ENCODE data around the gene RBM19. TPM values are rescaled to one million over a fixed set of nuclear protein-coding genes. Genes with fewer than 3 reads are reported as not detected.

The RBM19 gene
- total RNA-seq, 1 experiment from 2014 or later: 61.7 TPM

GRCh38 chr12:113870890-113871289 lies 95.2 kb downstream of the RBM19 start:
- ChIA-PET POLR2A (ENCODE audit: unreplicated experiment) (no interaction called here), CTCF (no interaction called here)
- H3K27me3 ChIP-seq (ENCODE audit: low read length): no peaks in the 10 kb centered on the region
- H3F3A ChIP-seq (ENCODE audit: low read length, unreplicated experiment): no peaks in the 10 kb centered on the region
- H3K9me2 ChIP-seq (replicated peaks; ENCODE audit: low read length): no peaks in the 10 kb centered on the region
- ATAC-seq (no peak), DNase-seq (no peak)
- no peak overlapping the region for H3K9ac ChIP-seq (ENCODE audit: low read length)
- TF ChIP-seq EZH2phosphoT487 (IDR thresholded peaks at IDR 0.05; ENCODE audit: borderline replicate concordance, low read length): no peak
- no peaks in the 10 kb centered on the region for H3K79me2 ChIP-seq (ENCODE audit: low read length)
- no peak overlapping the region for H2AFZ ChIP-seq (ENCODE audit: low read length)
- intact Hi-C loops (cut with micrococcal nuclease): no loop called here
- no peaks in the 10 kb centered on the region for H4K20me1 ChIP-seq (ENCODE audit: low read length)
- no peaks in the 10 kb centered on the region for H3K4me1 ChIP-seq (ENCODE audit: insufficient read depth, low read length)
- no peak overlapping the region for H3K27ac ChIP-seq (ENCODE audit: low read length)
- no peak overlapping the region for H3K4me2 ChIP-seq (ENCODE audit: low read length)
- no TSS peak for BruUV-seq (replicated peaks)
- peaks cover 14% of the 10 kb centered on the region; the same call in 1 of the 2 replicates for H3K36me3 ChIP-seq (ENCODE audit: low read depth, low read length)
- no peak overlapping the region for H3K4me3 ChIP-seq (ENCODE audit: low read length)
- H3K9me3 ChIP-seq (ENCODE audit: low read length): no peaks in the 10 kb centered on the region

GRCh38 chr12:113870035-113870434 lies 96.1 kb downstream of the RBM19 start:
- Histone ChIP-seq H3K4me2 (ENCODE audit: low read length) (no peak overlapping the region), H3K79me2 (ENCODE audit: low read length) (no peaks in the 10 kb centered on the region), H3F3A (ENCODE audit: low read length, unreplicated experiment) (no peaks in the 10 kb centered on the region), H4K20me1 (ENCODE audit: low read length) (no peaks in the 10 kb centered on the region), H2AFZ (ENCODE audit: low read length) (no peak overlapping the region), H3K36me3 (ENCODE audit: low read depth, low read length) (peaks cover 15% of the 10 kb centered on the region; the same call in 1 of the 2 replicates), H3K27me3 (ENCODE audit: low read length) (no peaks in the 10 kb centered on the region), H3K4me3 (ENCODE audit: low read length) (no peak overlapping the region), H3K9me3 (ENCODE audit: low read length) (no peaks in the 10 kb centered on the region), H3K9me2 (replicated peaks; ENCODE audit: low read length) (no peaks in the 10 kb centered on the region), H3K9ac (ENCODE audit: low read length) (no peak overlapping the region), H3K27ac (ENCODE audit: low read length) (no peak overlapping the region), H3K4me1 (ENCODE audit: insufficient read depth, low read length) (no peaks in the 10 kb centered on the region)
- CTCF ChIA-PET: no interaction called here
- ATAC-seq (no peak), DNase-seq (no peak)
- TF ChIP-seq EZH2 (IDR thresholded peaks at IDR 0.05; ENCODE audit: low read length, unreplicated experiment): no peak
- TF ChIP-seq, protein P1, sequence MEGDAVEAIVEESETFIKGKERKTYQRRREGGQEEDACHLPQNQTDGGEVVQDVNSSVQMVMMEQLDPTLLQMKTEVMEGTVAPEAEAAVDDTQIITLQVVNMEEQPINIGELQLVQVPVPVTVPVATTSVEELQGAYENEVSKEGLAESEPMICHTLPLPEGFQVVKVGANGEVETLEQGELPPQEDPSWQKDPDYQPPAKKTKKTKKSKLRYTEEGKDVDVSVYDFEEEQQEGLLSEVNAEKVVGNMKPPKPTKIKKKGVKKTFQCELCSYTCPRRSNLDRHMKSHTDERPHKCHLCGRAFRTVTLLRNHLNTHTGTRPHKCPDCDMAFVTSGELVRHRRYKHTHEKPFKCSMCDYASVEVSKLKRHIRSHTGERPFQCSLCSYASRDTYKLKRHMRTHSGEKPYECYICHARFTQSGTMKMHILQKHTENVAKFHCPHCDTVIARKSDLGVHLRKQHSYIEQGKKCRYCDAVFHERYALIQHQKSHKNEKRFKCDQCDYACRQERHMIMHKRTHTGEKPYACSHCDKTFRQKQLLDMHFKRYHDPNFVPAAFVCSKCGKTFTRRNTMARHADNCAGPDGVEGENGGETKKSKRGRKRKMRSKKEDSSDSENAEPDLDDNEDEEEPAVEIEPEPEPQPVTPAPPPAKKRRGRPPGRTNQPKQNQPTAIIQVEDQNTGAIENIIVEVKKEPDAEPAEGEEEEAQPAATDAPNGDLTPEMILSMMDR (conservative IDR thresholded peaks at IDR 0.05; ENCODE audit: low read depth, low read length): no peak
- TF ChIP-seq EZH2phosphoT487 (IDR thresholded peaks at IDR 0.05; ENCODE audit: borderline replicate concordance, low read length): no peak
- no TSS peak for BruUV-seq (replicated peaks)
- intact Hi-C loops (cut with micrococcal nuclease): no loop called here
- POLR2A ChIA-PET (ENCODE audit: unreplicated experiment): no interaction called here

- H3K4me3 ChIP-seq (ENCODE audit: low read length): no peak overlapping the region
- H3K27ac ChIP-seq (ENCODE audit: low read length): no peak overlapping the region
- intact Hi-C loops (cut with micrococcal nuclease): no loop called here
- no peak for DNase-seq
- no peaks in the 10 kb centered on the region for H3K79me2 ChIP-seq (ENCODE audit: low read length)
- H3K4me2 ChIP-seq (ENCODE audit: low read length): no peak overlapping the region
- no peaks in the 10 kb centered on the region for H3F3A ChIP-seq (ENCODE audit: low read length, unreplicated experiment)
- no peak for ATAC-seq
- peaks cover 5% of the 10 kb centered on the region; the same call in 1 of the 2 replicates for H3K36me3 ChIP-seq (ENCODE audit: low read depth, low read length)
- H3K4me1 ChIP-seq (ENCODE audit: insufficient read depth, low read length): no peaks in the 10 kb centered on the region
- no TSS peak for BruUV-seq (replicated peaks)
- no peaks in the 10 kb centered on the region for H3K27me3 ChIP-seq (ENCODE audit: low read length)
- no peak overlapping the region for H3K9ac ChIP-seq (ENCODE audit: low read length)
- no peaks in the 10 kb centered on the region for H3K9me3 ChIP-seq (ENCODE audit: low read length)
- CTCF ChIA-PET: no interaction called here
- POLR2A ChIA-PET (ENCODE audit: unreplicated experiment): no interaction called here
- no peaks in the 10 kb centered on the region for H4K20me1 ChIP-seq (ENCODE audit: low read length)
- no peak for TF ChIP-seq EZH2phosphoT487 (IDR thresholded peaks at IDR 0.05; ENCODE audit: borderline replicate concordance, low read length)
- TF ChIP-seq EZH2 (IDR thresholded peaks at IDR 0.05; ENCODE audit: low read length, unreplicated experiment): no peak
- TF ChIP-seq, protein P1 (conservative IDR thresholded peaks at IDR 0.05; ENCODE audit: low read depth, low read length): no peak
- no peaks in the 10 kb centered on the region for H3K9me2 ChIP-seq (replicated peaks; ENCODE audit: low read length)
- no peak overlapping the region for H2AFZ ChIP-seq (ENCODE audit: low read length)
These were observed 97.8 kb downstream of the RBM19 start for GRCh38 chr12:113868365-113868764.

All from PC-3 (cell line).